HCT116 (cell line): Measurements from ENCODE around the gene CMIP. TPM values are rescaled to one million over a fixed set of nuclear protein-coding genes. Genes with fewer than 3 reads are reported as not detected.
A peak's percentile ranks its signal among the peaks of the same experiment; 100 is the strongest.

Experiments used
- ATAC-seq: fragments of 200-7000 bp; cut with Tn5 transposase; 2 replicates; pipeline ENCODE4 v1.9.1; 2020; ENCODE audit warnings: mild to moderate bottlenecking, moderate library complexity
- BruUV-seq: library from RNA; stranded (reverse); fragments of 400-500 nt; replicated peaks from 2 replicates; lab custom pipeline; 2021; lab: Mats Ljungman, UMichigan
- CTCF ChIA-PET: fragments of 300-600 bp; sonication (Branson Sonifier 250); formaldehyde crosslinking; loops from one replicate; lab custom pipeline; 2021; ENCODE audit warnings: antibody characterized with exemption; lab: Charles Lee
- POLR2A ChIA-PET: fragments of 300-600, 350-600 bp; sonication (Branson Sonifier 250); formaldehyde crosslinking; loops from one replicate; lab custom pipeline; 2021; ENCODE audit warnings: antibody characterized with exemption; lab: Charles Lee
- RAD21 ChIA-PET, 2 experiments: fragments of 300-600 bp; sonication (Branson Sonifier 250); formaldehyde crosslinking; loops; one replicate each; lab custom pipeline; 2023; ENCODE audit warnings: low total read pairs in 2 of 2; ENCODE audit not compliant: uncharacterized antibody in 2 of 2, unreplicated experiment in 2 of 2, low non-redundant PET in 1 of 2; lab: Charles Lee
- DNase-seq: peaks from one replicate; pipeline ENCODE4 v3.0.0-alpha.2; 2010; ENCODE audit warnings: low read depth, low spot score
- H2AFZ ChIP-seq: fragments of 200-600 bp; shearing (Covaris generic), sonication (generic); 2 replicates; pipeline ENCODE4 v1.6.1; 2017; ENCODE audit warnings: low read depth, mixed run types, mixed read lengths, antibody characterized with exemption, low read length; ENCODE audit not compliant: poor library complexity, severe bottlenecking
- H3K27ac ChIP-seq: 2 replicates; pipeline ENCODE4 v1.5.1; 2012; ENCODE audit warnings: low read depth, low read length
- H3K27me3 ChIP-seq: fragments of 200-600 bp; sonication (generic); 2 replicates; pipeline ENCODE4 v1.6.1; 2016; ENCODE audit warnings: mixed run types, low read length, mixed read lengths; ENCODE audit not compliant: insufficient read depth
- H3K36me3 ChIP-seq, 2 experiments: fragments of 200-500 bp in 1 of 2; fragments of 200-600 bp in 1 of 2; sonication (Bioruptor generic) in 1 of 2; sonication (generic) in 1 of 2; 2 replicates each; pipeline versions ENCODE4 v1.5.1 to v1.6.1; 2014 to 2016; ENCODE audit warnings: low read length in 2 of 2, inconsistent platforms in 1 of 2, mixed read lengths in 1 of 2, mixed run types in 1 of 2; ENCODE audit not compliant: insufficient read depth in 2 of 2, control insufficient read depth in 1 of 2
- H3K4me1 ChIP-seq, 2 experiments: fragments of 200-600 bp in 1 of 2; sonication (generic) in 1 of 2; 2 replicates each; pipeline versions ENCODE4 v1.5.1 to v1.6.1; 2012 to 2017; ENCODE audit warnings: low read length in 2 of 2, inconsistent platforms in 1 of 2, mild to moderate bottlenecking in 1 of 2, mixed read lengths in 1 of 2, mixed run types in 1 of 2, moderate library complexity in 1 of 2; ENCODE audit not compliant: insufficient read depth in 2 of 2, control insufficient read depth in 1 of 2
- H3K4me2 ChIP-seq: fragments of 200-600 bp; sonication (generic); 2 replicates; pipeline ENCODE4 v1.6.1; 2017; ENCODE audit warnings: mixed run types, low read length, mixed read lengths
- H3K4me3 ChIP-seq, 2 experiments: fragments of 200-600 bp in 1 of 2; sonication (generic) in 1 of 2; replicated peaks in 1 of 2; 2 replicates each; pipeline ENCODE4 v1.5.1; 2011 to 2016; ENCODE audit warnings: low read length in 2 of 2, control low read depth in 1 of 2, low read depth in 1 of 2, mild to moderate bottlenecking in 1 of 2, mixed read lengths in 1 of 2, mixed run types in 1 of 2
- H3K79me2 ChIP-seq: fragments of 200-600 bp; sonication (generic); 2 replicates; pipeline ENCODE4 v1.6.1; 2017; ENCODE audit warnings: mild to moderate bottlenecking, mixed run types, low read length, moderate library complexity, mixed read lengths; ENCODE audit not compliant: insufficient read depth
- H3K9ac ChIP-seq: fragments of 200-600 bp; sonication (generic); 2 replicates; pipeline ENCODE4 v1.6.1; 2016; ENCODE audit warnings: low read length, mixed read lengths
- H3K9me2 ChIP-seq: fragments of 200-600 bp; sonication (generic), shearing (Covaris generic); 2 replicates; pipeline ENCODE4 v1.6.1; 2017; ENCODE audit warnings: mixed run types, mild to moderate bottlenecking, moderate library complexity; ENCODE audit not compliant: insufficient read depth
- H3K9me3 ChIP-seq, 2 experiments: fragments of 200-500 bp in 1 of 2; fragments of 200-600 bp in 1 of 2; sonication (Bioruptor generic) in 1 of 2; sonication (generic) in 1 of 2; 2 replicates each; pipeline ENCODE4 v1.6.1; 2014 to 2017; ENCODE audit warnings: low read length in 2 of 2, mixed read lengths in 2 of 2, inconsistent platforms in 1 of 2, low read depth in 1 of 2, mild to moderate bottlenecking in 1 of 2, mixed run types in 1 of 2, moderate library complexity in 1 of 2; ENCODE audit not compliant: control insufficient read depth in 1 of 2, insufficient read depth in 1 of 2
- H4K20me1 ChIP-seq: fragments of 200-600 bp; sonication (generic), shearing (Covaris generic); 2 replicates; pipeline ENCODE4 v1.6.1; 2017; ENCODE audit warnings: mixed run types, mild to moderate bottlenecking, moderate library complexity; ENCODE audit not compliant: insufficient read depth
- CBX3 ChIP-seq: IDR thresholded peaks from 2 replicates; pipeline ENCODE4 v1.6.1; 2012; ENCODE audit warnings: low read depth
- EGR1 ChIP-seq: IDR thresholded peaks from 2 replicates; pipeline ENCODE4 v1.6.1; 2012; ENCODE audit warnings: low read depth
- FOSL1 ChIP-seq: IDR thresholded peaks from 2 replicates; pipeline ENCODE4 v1.6.1; 2012; ENCODE audit warnings: low read depth
- JUND ChIP-seq: IDR thresholded peaks from 2 replicates; pipeline ENCODE4 v1.6.1; 2012
- POLR2AphosphoS5 ChIP-seq: IDR thresholded peaks from 2 replicates; pipeline ENCODE4 v1.6.1; 2011; ENCODE audit warnings: mild to moderate bottlenecking, low read depth, low read length, moderate library complexity
- RAD21 ChIP-seq: IDR thresholded peaks from 2 replicates; pipeline ENCODE4 v1.6.1; 2012; ENCODE audit warnings: low read depth, mild to moderate bottlenecking
- SP1 ChIP-seq: IDR thresholded peaks from 2 replicates; pipeline ENCODE4 v1.6.1; 2012; ENCODE audit warnings: low read depth
- SRF ChIP-seq: IDR thresholded peaks from 2 replicates; pipeline ENCODE4 v1.6.1; 2012; ENCODE audit warnings: low read depth
- TCF7L2 ChIP-seq: IDR thresholded peaks from 2 replicates; pipeline ENCODE4 v1.7.0; 2011; ENCODE audit warnings: borderline replicate concordance, inconsistent platforms; ENCODE audit not compliant: insufficient read depth, insufficient read length; ENCODE audit errors: extremely low read depth
- intact Hi-C: fragments of 100-400 bp; cut with micrococcal nuclease; formaldehyde crosslinking; loops from 2 replicates; pipeline ENCODE4 v1.10.0; 2022
- total RNA-seq: library from RNA; stranded (reverse); gene quantifications from one replicate; pipeline ENCODE4 v1.2.1, GENCODE V29; 2021; ENCODE audit not compliant: unreplicated experiment
- TF ChIP-seq, protein P1 (sequence below), 3 experiments: fragments of 200-600 bp in 1 of 3; sonication (generic) in 1 of 3; IDR thresholded peaks in 2 of 3; conservative IDR thresholded peaks in 1 of 3; 2 replicates each; pipeline ENCODE4 v1.5.1; 2012 to 2017; ENCODE audit warnings: low read depth in 2 of 3, low read length in 2 of 3, antibody characterized with exemption in 1 of 3, borderline replicate concordance in 1 of 3, control low read depth in 1 of 3, mild to moderate bottlenecking in 1 of 3, mixed read lengths in 1 of 3, mixed run types in 1 of 3, moderate library complexity in 1 of 3; ENCODE audit not compliant: insufficient read depth in 1 of 3

Gene CMIP
- total RNA-seq, 1 experiment from 2014 or later: 64.6 TPM

DNA sequence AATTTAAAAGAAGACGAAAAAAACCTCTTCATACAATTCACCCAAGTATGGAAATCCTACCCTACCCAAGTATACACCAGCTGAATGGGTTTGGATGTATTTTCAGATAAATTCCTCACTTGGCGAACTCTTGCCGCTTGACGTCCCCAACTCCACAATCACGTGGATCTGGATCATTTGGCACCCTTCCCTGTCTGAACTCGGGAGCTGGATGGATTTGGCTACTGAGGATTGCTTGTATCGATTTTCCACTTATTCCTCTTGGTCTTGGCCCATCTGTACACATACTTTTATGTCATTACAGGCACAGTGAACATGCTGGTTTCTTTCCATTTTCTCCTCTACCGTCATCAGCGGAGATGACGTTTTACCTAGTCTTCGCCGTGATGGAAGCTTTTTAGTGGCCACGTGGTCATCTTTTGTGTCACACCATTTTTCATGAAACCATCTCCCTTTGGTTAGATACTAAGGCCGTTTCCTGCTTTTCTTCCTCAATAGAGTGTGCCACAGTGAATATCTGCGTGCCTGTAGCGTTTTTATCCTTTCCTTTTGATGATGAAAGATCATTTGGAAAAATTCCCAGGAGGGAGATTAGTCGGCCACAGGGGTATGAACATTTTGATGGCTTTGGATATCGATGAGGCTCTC is 47.1 kb downstream of the CMIP start:
- Histone ChIP-seq H3K9ac (peak overlapping the region; percentile 58), H3K4me3 (no peak overlapping the region), H4K20me1 (no peaks in the 10 kb centered on the region), H3K27ac (no peak overlapping the region), H3K9me2 (no peaks in the 10 kb centered on the region), H3K9me3 (no peaks in the 10 kb centered on the region), H3K4me1 (peaks cover 33 to 78% of the 10 kb centered on the region in 2 experiments), H3K36me3 (no peaks in the 10 kb centered on the region; a peak in 1 of 4 replicates), H3K79me2 (peaks cover 97% of the 10 kb centered on the region), H3K27me3 (no peaks in the 10 kb centered on the region), H3K4me2 (0 out of 2 replicates have a peak overlapping the region, but pooled peaks have one; percentile 4), H2AFZ (no peak overlapping the region)
- ChIA-PET POLR2A (no interaction called here), CTCF (no interaction called here), RAD21 (no interaction called here)
- TF ChIP-seq POLR2AphosphoS5 (no peak), SP1 (no peak), JUND (no peak), TCF7L2 (no peak), FOSL1 (no peak), EGR1 (no peak), CBX3 (no peak), SRF (no peak), RAD21 (no peak)
- TF ChIP-seq, protein P1, sequence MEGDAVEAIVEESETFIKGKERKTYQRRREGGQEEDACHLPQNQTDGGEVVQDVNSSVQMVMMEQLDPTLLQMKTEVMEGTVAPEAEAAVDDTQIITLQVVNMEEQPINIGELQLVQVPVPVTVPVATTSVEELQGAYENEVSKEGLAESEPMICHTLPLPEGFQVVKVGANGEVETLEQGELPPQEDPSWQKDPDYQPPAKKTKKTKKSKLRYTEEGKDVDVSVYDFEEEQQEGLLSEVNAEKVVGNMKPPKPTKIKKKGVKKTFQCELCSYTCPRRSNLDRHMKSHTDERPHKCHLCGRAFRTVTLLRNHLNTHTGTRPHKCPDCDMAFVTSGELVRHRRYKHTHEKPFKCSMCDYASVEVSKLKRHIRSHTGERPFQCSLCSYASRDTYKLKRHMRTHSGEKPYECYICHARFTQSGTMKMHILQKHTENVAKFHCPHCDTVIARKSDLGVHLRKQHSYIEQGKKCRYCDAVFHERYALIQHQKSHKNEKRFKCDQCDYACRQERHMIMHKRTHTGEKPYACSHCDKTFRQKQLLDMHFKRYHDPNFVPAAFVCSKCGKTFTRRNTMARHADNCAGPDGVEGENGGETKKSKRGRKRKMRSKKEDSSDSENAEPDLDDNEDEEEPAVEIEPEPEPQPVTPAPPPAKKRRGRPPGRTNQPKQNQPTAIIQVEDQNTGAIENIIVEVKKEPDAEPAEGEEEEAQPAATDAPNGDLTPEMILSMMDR (IDR thresholded peaks at IDR 0.05 in 2 of 3, conservative IDR thresholded peaks at IDR 0.05 in 1 of 3; ENCODE audit: borderline replicate concordance in 1 of 3, insufficient read depth in 1 of 3, low read depth in 2 of 3, low read length in 2 of 3): no peak
- BruUV-seq: no TSS peak
- intact Hi-C loops: no loop called here
- DNase-seq: no peak
- no peak for ATAC-seq
